NCI-H187 treated with DMSO at 0.1 percent for 48 hours (cell line): ENCODE measurements around the gene MED10.
"Not testable (repeated sequence)": the region's sequence is repeated elsewhere in the genome, so short reads cannot be mapped to it uniquely, and the experiment has no call there.

ENCODE experiments used
- DNase-seq: peaks from one replicate; lab custom pipeline; 2025; lab: John Stamatoyannopoulos, UW

MED10 gene

DNA sequence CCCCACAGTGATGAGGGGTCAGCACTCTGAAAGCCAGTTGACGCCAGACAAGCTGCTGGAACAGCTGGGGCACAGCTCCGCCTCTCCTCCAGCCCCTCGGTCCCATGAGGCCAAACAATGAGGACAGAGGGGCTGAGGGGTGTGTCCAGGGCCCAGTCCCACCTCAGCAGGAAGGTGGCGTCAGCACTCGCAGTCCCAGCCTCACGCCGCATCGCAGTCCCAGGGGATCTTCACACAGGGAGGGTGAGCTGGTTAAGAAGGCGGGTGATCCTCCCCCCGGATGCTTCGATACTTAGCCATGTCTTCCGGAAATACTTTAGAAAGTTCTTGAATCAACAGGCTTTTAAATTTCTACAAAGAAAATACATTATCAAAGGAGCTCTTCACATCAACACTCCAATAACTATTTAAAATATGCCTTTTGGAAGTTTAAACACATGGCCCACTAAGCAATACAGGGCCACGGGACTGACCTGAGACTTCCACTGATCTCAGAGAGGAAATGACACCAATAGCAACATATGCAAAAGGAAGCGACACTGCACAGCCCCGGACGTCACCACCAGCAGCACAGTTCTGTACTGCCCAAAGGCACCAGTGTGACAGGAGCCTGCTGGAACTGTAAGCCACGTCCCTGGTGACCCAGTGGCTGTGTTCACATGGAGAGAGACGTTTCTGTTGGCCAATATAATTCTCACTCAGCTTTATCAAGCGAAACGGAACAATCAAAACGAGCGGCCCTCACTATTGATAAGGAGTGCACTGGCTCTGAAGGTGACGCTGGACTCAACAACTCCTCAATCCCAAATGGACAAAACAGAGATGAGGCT lies 5.9 kb downstream of the MED10 start:
- no peak for DNase-seq

DNA sequence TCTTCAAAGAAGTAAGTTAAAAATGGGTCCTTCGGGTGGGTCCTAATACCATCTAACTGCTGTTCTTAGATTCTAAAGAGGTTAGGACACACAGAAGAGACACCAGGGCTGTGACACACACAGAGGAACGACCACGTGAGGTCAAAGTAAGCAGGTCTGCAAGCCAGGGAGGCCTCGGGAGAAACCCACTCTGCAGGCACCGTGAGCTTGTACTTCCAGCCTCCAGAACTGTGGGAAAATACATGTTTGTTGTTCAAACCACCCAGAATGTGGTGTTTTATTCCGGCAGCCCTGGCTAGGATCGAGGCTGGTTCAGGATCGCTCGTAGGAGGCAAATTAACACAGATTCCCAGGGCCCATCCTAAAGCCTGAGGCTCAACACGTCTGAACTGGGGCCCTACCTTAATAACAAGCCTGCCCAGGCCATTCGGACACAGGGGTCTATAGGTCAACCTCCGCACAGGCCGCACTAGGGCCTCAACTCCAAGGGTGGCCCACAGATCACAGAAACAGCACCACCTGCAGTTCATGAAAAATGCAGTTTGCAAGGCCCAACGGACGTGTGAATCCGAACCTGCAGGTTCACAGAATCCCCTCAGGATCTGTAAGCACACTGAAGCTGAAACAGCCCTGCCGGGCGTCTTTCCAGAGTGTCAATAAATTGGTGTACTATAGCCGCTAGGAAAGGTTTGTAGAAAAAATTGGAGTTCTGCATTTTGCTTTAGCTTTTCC lies 7.1 kb downstream of the MED10 start:
- no peak for DNase-seq

DNA sequence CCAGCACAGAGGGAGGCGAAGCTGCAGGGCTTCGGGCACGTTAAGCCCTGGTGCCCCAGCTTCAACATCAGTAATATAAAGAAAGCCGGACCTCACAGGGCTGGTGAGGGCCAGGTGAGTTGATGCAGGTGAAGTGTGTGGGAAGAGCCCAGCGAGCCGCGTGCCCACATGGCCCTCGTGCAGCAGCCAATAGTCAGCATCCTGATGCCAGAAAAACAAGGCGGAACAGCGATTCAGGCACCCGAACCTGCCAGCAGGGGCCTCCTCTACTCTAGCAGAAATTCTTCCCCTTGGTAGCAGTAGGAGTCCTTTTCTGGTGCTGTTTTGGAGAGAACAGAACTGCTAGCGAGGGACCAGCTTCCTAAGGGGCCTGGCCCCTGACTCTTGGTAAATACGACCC lies 7.8 kb downstream of the MED10 start:
- DNase-seq: no peak

DNA sequence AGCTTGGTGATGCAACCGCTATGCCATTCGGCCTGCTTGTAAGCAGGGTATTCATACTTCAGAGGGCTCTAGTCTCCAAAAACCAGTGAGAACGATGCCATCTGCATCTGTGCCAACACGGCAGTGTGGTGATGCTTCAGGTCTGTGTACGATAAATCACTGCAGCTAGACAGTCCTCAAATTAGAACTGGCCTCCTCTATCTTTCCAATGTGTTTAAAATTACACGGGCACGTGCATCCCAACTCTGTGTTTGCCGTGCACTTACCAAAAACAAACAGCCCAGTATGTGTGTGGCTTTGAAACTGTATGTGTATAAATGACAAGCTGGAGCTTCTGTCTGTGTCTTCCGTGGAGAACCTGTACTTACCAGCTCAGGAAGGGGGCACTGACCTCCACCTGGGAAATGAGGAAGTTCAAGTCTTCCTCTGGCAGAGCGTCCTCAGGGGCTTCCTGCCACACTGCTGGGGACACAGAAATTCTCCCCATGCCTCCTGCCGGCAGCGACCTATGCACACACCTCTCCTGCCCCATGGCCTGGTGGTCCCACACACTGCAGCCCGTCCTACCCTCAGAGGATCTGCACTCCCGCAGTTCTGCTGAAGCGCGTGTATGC lies 12.3 kb downstream of the MED10 start:
- no peak for DNase-seq

DNA sequence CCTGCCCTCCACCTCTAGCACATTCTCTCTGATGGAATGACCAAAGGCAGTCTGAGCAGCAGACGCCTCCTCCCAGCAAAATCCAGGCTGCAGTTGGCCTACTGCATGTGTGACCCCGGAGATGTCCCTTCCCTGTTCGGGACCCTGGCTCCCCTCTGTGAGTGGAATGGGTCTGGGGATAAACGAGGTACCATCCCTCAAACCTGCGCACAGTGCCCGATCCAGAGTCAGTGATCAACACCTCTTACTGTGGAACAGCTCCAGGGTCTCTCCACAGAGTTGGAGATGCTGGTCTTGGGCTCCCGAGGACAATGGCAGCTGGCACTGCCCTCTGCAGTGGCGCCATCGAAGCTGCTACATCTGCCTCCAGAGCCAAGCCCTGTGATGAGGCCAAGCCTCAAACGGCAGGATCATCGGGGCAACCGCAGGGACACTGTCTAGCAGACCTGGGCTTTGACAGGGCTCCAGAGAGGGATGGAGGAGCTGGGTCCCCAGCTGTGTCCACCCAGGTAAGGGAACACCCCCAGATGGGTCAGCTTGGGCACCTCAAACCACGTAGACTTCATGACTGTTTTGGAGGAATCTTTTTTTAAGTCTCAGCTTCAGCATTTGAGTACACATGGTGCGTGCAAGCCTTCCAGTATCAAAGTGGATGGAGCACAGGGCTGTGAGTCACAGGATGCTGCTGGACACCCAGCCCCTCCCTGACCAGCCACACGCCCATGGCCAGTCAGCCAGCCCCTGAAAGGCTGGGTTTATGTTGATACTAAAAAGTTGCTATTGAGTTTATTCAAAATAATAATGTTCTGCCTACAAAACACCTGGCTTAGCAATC lies 13.0 kb downstream of the MED10 start:
- no peak for DNase-seq

DNA sequence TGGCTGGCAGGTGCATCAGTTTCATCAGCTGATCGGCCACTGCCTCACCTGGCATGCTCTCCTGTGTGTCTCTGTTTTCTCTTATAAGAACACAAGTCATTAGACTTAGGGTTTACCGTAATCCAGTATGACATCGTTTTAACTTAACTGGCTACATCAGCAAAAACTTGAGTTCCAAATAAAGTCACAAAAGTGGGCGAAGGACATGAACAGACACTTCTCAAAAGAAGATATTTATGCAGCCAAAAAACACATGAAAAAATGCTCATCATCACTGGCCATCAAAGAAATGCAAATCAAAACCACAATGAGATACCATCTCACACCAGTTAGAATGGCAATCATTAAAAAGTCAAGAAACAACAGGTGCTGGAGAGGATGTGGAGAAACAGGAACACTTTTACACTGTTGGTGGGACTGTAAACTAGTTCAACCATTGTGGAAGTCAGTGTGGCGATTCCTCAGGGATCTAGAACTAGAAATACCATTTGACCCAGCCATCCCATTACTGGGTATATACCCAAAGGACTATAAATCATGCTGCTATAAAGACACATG lies 14.8 kb downstream of the MED10 start:
- DNase-seq: not testable (repeated sequence)

DNA sequence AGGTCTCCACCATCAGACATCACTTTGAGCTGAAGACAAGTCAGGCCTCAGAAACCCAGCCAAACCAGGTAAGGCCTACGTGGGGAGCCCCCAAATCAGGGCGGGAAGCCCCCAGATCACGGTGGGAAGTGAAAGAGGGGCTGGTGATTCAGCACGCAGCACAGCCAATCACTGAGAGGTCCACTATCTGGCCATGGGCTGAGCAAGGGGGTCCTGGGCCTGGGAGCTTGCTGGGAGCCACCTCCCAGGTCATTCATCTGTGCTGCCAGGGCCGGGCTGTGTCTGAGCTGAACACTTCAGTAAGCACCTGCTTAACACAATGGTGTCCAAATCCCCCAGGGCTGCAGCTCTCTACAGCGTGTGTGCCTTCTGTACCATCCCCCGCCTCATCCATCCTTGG lies 15.5 kb downstream of the MED10 start:
- no peak for DNase-seq

DNA sequence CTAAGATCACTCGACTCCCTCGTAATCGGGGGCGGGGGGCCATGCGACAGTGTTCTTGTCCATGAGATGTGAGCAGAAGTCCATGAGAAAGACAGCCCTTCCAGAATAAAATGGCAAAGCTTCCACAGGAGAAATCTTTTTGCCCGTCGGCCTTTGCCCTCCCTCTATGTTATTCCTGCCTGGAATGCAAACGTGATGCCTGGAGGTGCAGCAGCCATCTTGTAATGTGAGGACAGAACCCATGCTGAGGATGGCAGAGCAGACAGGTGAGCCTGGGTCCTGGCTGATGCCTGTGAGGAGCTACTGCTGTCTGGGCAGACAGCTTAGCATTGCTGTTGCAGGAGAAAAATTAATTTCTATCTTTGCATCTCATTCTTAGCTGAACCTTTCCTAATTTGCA lies 17.2 kb downstream of the MED10 start:
- DNase-seq: no peak

DNA sequence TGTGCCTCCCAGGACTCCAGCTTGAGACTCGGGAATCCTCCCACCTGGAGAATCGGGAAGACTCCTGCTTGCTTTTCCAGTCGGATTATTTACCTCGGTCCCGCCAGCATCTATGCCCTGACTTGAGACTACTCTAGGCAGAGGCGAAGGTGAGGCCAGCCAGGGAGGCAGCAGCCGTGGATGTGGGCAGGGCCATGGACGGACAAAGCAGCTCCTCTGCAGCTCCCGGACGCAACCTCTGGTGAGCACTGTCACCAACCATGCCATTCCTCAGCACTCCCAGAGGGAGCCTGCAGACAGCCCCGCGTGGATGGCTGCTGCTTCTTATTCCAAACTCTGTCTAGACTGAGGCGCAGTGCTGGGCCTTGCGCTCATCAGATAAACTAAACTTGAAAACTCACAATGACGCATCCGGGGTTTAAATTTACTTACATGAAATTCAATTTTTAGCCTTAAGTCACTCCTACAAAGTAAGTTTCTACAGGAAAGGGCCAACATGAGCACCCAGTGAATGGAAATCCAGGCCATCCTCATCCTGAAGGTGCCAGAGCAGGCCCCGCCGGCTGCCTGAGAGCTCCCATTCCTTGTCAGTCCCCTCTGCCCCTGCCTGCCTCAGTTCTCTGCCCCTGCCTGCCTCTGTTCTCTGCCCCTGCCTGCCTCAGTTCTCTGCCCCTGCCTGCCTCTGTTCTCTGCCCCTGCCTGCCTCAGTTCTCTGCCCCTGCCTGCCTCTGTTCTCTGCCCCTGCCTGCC lies 17.8 kb downstream of the MED10 start:
- DNase-seq: no peak

DNA sequence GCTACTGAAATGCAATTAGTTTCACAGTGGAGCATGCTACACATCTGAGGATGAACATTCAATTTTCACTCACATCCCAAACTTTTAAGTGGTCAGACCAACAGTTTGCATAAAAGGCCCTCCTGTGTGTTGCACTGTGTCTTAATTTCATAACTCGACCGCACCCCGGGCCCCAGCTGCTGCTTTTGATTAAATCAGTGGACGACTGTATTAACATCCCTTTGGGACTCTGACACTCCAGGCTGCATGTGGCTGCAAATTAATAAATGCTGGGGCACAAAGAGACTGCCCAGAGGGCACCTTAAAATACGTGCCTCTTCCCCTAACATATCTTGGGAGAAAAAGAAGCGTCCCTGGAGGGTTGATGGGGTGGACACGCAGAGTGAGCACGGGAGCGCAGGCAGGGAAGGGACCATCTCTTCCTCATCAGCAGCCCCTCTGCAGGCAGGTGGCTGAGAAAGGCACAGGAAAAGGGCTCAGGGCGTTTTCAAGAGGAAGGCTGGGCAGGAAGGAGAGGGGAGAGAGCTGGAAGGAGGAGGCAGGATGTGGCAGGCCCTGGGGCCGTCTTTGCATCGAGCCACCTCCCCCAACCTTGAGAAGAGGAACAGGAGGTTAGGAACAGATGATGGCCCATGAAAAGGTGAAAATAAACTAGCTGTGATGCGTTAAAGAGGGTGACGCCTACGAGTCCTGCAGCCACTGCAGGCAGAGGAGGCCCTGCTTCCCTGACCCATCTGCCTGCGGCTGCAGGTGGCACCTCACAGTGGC lies 18.6 kb downstream of the MED10 start:
- no peak for DNase-seq

DNA sequence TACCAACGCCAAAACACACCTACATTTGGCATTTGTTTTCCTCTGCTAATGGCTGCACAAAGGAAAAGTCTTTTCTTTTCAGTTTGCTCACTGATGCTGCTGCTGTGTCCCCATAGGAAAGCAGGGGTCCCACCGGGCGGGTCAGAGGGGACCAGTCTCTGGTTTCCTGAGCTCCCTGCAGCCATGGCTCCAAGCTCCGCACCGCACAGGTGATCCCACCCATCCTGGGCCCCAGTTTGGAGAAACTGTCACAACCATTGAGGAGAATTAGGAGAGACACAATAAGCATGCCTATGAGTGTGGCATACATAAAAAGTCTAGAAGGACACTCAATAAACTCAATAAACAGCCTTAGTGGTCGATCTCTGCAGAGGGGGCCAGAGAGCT lies 19.9 kb downstream of the MED10 start:
- DNase-seq: no peak

DNA sequence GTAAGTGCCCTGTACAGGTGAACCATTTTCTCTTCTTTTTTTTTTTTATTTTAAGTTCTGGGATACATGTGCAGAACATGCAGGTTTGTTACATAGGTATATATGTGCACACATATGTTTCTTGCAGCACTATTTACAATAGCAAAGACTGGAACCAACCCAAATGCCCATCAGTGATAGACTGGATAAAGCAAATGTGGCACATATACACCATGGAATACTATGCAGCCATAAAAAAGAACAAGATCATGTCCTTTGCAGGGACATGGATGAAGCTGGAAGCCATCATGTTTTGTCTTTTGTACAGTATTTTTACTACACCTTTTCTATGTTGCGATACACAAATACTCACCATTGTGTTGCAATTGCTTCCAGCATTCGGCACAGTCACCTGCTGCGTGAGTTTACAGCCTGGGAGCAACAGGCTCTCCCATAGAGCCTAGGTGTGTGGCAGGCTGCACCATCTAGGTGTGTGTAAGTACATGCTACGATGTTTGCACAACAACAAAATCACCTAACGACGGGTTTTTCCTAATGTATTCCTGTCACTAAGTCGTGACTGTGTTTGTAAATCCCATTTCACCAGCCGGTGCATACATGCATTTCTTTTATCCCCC lies 20.4 kb downstream of the MED10 start:
- not testable (repeated sequence) for DNase-seq

DNA sequence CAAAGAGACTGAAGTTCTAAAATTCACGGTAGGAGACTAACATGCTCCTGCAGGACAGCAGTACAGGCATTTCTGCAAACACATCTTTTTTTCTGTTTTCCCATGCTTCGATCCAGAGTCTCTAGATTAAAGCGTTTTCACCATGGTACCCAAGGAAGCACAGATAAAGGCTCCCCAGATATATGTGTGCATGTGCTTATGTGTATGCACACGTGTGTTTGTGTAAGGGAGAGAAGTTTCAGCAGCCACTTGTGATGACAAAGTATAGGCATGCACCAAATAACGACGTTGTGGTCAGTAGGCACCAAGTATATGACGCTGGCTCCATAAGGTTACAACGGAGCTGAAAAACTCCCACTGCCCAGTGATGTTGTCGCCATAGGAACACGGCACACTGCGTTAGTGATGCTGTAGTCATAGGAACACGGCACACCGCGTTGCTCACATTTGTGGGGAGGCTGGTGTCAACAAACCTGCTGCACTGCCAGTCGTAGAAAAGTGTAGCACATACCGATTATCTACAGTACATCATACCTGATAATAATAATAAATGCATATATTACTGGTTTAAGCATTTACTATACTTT lies 21.7 kb downstream of the MED10 start:
- DNase-seq: no peak

DNA sequence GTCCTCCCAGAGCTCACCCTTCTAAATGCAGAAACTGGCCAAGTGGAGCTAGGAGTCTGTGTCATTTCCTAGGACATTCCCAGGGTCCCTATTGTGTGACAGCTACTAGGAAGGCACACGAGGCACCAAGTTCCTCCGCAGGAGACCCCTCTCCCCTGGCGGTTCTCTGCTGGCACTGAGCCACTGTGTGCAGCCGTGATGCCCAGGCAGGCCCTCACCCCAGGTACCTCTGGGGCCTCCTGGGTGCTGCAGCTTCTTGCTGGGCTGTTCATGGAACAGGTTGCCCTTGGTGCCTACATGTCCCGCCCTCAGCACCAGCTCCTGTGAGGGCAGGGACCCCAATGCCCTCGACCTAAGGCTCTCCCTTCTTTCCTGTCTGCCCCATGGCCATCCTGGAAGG lies 23.1 kb downstream of the MED10 start:
- no peak for DNase-seq

DNA sequence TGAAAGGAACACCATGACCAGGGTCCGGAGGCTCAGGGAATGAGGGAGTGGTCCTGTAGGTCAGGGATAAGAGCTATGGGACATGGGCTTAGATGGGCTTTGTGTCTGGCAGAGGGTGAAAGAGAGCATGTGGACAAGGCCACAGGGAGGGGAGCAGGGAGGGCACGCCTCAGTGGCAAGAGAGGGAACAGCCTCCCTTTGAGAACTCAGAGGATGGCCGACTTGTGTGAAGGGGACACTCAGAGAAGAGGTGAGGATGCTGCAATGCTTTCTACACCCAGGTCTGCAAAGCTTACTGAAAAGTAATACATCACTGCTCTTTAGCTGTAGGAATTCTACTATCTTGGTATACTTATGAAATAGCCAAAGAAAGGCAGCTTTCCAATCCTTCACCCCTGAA lies 23.5 kb downstream of the MED10 start:
- DNase-seq: no peak

DNA sequence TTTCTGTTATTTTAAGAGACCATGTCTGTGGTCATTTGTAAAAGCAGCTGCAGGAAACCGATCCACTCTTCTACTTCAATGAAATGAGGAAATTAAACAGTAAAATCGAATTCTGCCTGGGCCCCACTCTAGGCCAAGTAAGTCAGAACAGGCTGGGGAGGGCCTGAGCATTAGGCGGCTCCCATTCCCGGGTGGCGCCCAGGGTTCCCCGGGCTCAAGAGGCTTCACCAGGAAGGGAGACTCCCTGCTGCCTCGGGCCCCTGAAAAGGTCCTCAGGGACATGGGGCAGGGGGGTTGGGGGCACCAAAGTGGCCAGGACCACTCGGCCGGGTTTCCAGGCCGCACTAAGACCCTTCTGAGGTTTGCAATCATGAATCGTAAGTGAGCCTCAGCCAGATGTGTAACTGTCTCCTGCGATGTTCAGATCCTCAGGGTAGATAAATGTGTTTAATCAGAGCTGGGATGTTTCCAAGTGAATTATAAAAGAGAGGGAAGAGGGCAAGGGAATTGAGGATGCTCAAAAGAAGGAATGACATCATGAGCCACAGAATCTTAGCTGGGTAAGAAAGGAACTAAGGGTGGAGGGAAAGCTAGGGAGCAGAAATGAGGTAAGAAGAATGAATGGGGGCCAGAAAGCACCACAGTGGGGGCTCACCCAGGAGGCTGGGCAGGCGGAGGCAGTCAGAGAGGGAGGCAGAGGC lies 24.6 kb downstream of the MED10 start:
- DNase-seq: no peak

DNA sequence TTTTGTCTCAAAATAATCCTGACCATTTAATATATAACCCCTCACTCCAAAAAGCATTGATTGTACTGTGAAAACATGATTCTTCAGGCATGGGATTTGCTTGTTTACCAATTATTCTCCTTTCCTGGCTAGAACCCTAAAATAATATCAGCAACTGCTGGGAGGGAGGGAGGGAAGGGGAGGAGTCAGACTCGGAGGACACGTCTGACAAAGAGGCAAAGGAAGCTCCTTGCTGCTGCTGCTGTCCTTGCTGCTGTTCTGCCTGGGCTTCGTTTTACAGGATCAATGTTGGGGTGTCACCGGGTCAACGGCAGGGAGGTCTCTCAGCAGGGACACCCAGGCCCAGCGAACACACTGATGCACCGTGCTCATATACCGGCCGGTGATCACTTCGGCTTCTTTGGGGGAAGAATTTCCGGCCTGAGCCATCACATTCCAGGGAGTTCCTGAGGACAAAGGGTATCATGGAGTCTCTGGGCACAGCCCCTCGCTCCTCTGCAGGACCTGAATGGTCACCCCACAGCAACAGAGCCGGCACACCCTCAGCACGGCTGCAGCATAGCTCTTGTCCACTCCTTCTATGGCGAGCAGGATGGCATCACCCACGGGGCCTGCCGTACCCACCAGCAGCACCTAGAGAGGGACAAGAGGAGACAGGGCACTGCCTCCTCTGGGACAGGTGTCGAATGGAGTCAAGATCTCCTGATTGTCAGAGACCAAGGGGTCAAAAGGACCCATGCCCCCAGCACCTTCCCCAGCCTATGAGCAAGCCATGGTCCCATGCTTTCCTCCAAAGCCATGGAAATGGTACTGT lies 27.9 kb downstream of the MED10 start:
- DNase-seq: no peak

DNA sequence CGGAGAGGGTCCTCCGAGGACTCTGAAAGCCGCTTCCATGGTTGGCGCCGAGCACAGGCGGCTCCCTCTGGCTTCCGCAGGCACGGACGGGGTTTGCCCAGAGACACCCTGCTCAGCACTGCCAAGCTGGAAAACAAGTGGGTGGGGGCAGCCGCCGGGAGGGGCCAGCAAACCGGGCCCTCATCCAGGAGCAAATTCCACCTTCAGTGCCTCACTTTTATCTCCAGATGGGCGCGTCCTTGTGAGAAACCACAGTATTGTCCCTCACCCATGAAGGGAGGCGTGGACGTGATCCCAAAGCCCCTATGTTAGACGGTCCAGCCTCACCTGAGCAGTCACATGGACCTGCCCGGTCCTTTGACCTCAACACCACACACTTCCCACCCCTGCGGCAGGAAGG lies 29.0 kb downstream of the MED10 start:
- DNase-seq: no peak
